Gastrocnemius medialis (tissue), 4 donors: ENCODE data around the gene LRRC8E.

ENCODE experiments used
- POLR2A ChIP-seq, 2 donors: fragments of 450-650 bp; IDR thresholded peaks; one replicate each; pipeline ENCODE4 v1.6.1; 2017; ENCODE audit warnings: antibody characterized with exemption in 2 of 2, mild to moderate bottlenecking in 2 of 2, moderate library complexity in 2 of 2
- TF ChIP-seq, protein P1 (sequence below), 5 experiments: fragments of 450-650 bp in 3 of 5; fragments of 200-600 bp in 2 of 5; sonication (generic) in 2 of 5; IDR thresholded peaks in 4 of 5; conservative IDR thresholded peaks in 1 of 5; 1 replicate in 4 of 5; 2 replicates in 1 of 5; pipeline ENCODE4 v1.5.1; 2016 to 2019; ENCODE audit warnings: antibody characterized with exemption in 5 of 5, mild to moderate bottlenecking in 3 of 5, moderate library complexity in 3 of 5

DNA sequence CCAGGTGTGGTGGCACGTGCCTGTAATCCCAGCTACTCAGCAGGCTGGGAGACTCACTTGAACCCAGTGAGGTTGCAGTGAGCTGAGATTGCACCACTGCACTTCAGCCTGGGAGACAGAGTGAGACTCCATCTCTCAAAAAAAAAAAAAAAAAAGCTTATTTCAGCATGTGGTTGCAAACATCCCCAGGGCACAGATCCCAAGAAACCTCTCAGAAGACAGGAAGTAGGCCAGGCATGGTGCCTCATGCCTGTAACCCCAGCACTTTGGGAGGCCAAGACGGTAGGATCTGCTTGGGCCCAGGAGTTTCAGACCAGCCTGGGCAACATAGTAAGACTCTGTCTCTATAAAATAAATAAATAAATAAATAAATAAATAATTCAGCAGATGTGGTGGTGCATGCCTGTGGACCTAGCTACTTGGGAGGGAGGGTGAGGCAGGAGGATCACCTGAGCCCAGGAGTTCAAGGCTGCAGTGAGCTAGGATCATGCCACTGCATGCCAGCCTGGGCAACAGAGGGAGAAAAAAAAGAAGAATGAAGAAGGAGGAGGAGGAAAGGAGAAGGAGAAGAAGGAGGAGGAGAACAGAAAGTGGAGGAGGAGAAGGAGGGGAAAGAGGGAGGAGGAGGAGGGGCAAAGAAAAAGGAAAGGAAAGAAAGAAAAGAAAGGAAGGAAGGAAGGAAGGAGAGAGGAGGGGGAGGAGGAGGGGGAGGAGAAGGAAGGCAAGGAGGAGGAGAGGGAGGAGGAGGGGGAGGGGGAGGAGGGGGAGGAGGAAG lies 4.3 kb upstream of the LRRC8E start:
- TF ChIP-seq, protein P1, sequence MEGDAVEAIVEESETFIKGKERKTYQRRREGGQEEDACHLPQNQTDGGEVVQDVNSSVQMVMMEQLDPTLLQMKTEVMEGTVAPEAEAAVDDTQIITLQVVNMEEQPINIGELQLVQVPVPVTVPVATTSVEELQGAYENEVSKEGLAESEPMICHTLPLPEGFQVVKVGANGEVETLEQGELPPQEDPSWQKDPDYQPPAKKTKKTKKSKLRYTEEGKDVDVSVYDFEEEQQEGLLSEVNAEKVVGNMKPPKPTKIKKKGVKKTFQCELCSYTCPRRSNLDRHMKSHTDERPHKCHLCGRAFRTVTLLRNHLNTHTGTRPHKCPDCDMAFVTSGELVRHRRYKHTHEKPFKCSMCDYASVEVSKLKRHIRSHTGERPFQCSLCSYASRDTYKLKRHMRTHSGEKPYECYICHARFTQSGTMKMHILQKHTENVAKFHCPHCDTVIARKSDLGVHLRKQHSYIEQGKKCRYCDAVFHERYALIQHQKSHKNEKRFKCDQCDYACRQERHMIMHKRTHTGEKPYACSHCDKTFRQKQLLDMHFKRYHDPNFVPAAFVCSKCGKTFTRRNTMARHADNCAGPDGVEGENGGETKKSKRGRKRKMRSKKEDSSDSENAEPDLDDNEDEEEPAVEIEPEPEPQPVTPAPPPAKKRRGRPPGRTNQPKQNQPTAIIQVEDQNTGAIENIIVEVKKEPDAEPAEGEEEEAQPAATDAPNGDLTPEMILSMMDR (IDR thresholded peaks at IDR 0.05 in 4 of 5, conservative IDR thresholded peaks at IDR 0.05 in 1 of 5): no peak
- no peak for TF ChIP-seq POLR2A (IDR thresholded peaks at IDR 0.05)
